GM23338 (cell line): ENCODE results near the gene TOP1. TPM values are rescaled to one million over a fixed set of nuclear protein-coding genes. Genes with fewer than 3 reads are reported as not detected.

Experiments
- ATAC-seq: fragments of 200-7000 bp; cut with Tn5 transposase; 3 replicates; pipeline ENCODE4 v1.9.1; 2020
- DNase-seq: peaks from one replicate; pipeline ENCODE4 v3.0.0-alpha.2; 2015; ENCODE audit warnings: low spot score
- H2AFZ ChIP-seq: fragments of 200-600 bp; sonication (generic); 2 replicates; pipeline ENCODE4 v1.8.0; 2016; ENCODE audit warnings: antibody characterized with exemption, mild to moderate bottlenecking, moderate library complexity
- H3F3A ChIP-seq: fragments of 200-600 bp; sonication (generic); replicated peaks from 2 replicates; pipeline ENCODE4 v1.8.0; 2017; ENCODE audit warnings: antibody characterized with exemption, mixed run types, low read depth
- H3K27ac ChIP-seq: fragments of 200-600 bp; sonication (generic); 2 replicates; pipeline ENCODE4 v1.6.1; 2016; ENCODE audit warnings: low read depth
- H3K27me3 ChIP-seq: fragments of 200-600 bp; sonication (generic); 2 replicates; pipeline ENCODE4 v1.8.0; 2016; ENCODE audit warnings: mild to moderate bottlenecking, mixed run types, moderate library complexity; ENCODE audit not compliant: insufficient read depth
- H3K36me3 ChIP-seq: fragments of 200-600 bp; sonication (generic); 2 replicates; pipeline ENCODE4 v1.8.0; 2016; ENCODE audit warnings: mild to moderate bottlenecking; ENCODE audit not compliant: insufficient read depth
- H3K4me1 ChIP-seq: fragments of 200-600 bp; sonication (generic); 2 replicates; pipeline ENCODE4 v1.8.0; 2016; ENCODE audit warnings: mild to moderate bottlenecking, moderate library complexity; ENCODE audit not compliant: insufficient read depth
- H3K4me2 ChIP-seq: fragments of 200-600 bp; sonication (generic); 2 replicates; pipeline ENCODE4 v1.7.1; 2017; ENCODE audit warnings: mixed run types
- H3K4me3 ChIP-seq: fragments of 200-600 bp; sonication (generic); 2 replicates; pipeline ENCODE4 v1.6.1; 2016; ENCODE audit warnings: mixed run types
- H3K79me2 ChIP-seq: fragments of 200-600 bp; sonication (generic); replicated peaks from 2 replicates; pipeline ENCODE4 v1.8.0; 2017; ENCODE audit warnings: mild to moderate bottlenecking; ENCODE audit not compliant: insufficient read depth
- H3K9me2 ChIP-seq: fragments of 200-600 bp; sonication (generic); 2 replicates; pipeline ENCODE4 v1.8.0; 2017; ENCODE audit not compliant: insufficient read depth
- H4K20me1 ChIP-seq: fragments of 200-600 bp; sonication (generic); replicated peaks from 2 replicates; pipeline ENCODE4 v1.8.0; 2017; ENCODE audit warnings: mild to moderate bottlenecking; ENCODE audit not compliant: insufficient read depth
- H3K27ac Mint-ChIP-seq: 2 replicates; pipeline ENCODE4 v1.8.0; 2020; ENCODE audit warnings: inconsistent platforms, mild to moderate bottlenecking, moderate library complexity, mixed read lengths
- H3K27me3 Mint-ChIP-seq: 3 replicates; pipeline ENCODE4 v1.8.0; 2022; ENCODE audit warnings: low read depth, mild to moderate bottlenecking, moderate library complexity, mixed read lengths, inconsistent platforms; ENCODE audit not compliant: insufficient read depth, poor library complexity
- H3K36me3 Mint-ChIP-seq: 3 replicates; pipeline ENCODE4 v1.8.0; 2021; ENCODE audit warnings: low read depth, mild to moderate bottlenecking, inconsistent platforms, moderate library complexity, mixed read lengths
- H3K4me1 Mint-ChIP-seq: 3 replicates; pipeline ENCODE4 v1.8.0; 2020; ENCODE audit warnings: mild to moderate bottlenecking, inconsistent platforms, mixed read lengths
- H3K4me3 Mint-ChIP-seq: 3 replicates; pipeline ENCODE4 v1.8.0; 2021; ENCODE audit warnings: moderate library complexity, mild to moderate bottlenecking, inconsistent platforms, mixed read lengths
- H3K9me3 Mint-ChIP-seq: 3 replicates; pipeline ENCODE4 v1.8.0; 2020; ENCODE audit warnings: moderate library complexity, mild to moderate bottlenecking, inconsistent platforms, mixed read lengths
- CREB1 ChIP-seq: fragments of 250-450 bp; sonication (Bioruptor Pico); IDR thresholded peaks from 2 replicates; pipeline ENCODE4 v1.5.0; 2020; ENCODE audit warnings: low read depth, mild to moderate bottlenecking, moderate library complexity
- EZH2 ChIP-seq: fragments of 200-600 bp; sonication (generic); IDR thresholded peaks from one replicate; pipeline ENCODE4 v1.8.0; 2017; ENCODE audit warnings: antibody characterized with exemption, mild to moderate bottlenecking, low read depth; ENCODE audit not compliant: unreplicated experiment
- EZH2phosphoT487 ChIP-seq: fragments of 200-600 bp; sonication (generic); IDR thresholded peaks from one replicate; pipeline ENCODE4 v1.8.1; 2018; ENCODE audit warnings: antibody characterized with exemption; ENCODE audit not compliant: unreplicated experiment
- JUNB ChIP-seq: IDR thresholded peaks from one replicate; pipeline ENCODE4 v1.6.1; 2016; ENCODE audit warnings: antibody characterized with exemption; ENCODE audit not compliant: unreplicated experiment
- NANOG ChIP-seq: IDR thresholded peaks from 2 replicates; pipeline ENCODE4 v1.6.1; 2016; ENCODE audit warnings: antibody characterized with exemption, borderline replicate concordance
- POLR2AphosphoS5 ChIP-seq: IDR thresholded peaks from 2 replicates; pipeline ENCODE4 v1.6.1; 2016; ENCODE audit warnings: antibody characterized with exemption, low read depth
- STAT1 ChIP-seq: IDR thresholded peaks from one replicate; pipeline ENCODE4 v1.6.1; 2016; ENCODE audit warnings: antibody characterized with exemption; ENCODE audit not compliant: unreplicated experiment
- ZNF114 ChIP-seq: fragments of 250-450 bp; sonication (Bioruptor Pico); IDR thresholded peaks from 2 replicates; pipeline ENCODE4 v1.5.0; 2020; ENCODE audit warnings: mild to moderate bottlenecking, moderate library complexity
- ZNF331 ChIP-seq: fragments of 250-450 bp; sonication (Bioruptor Pico); IDR thresholded peaks from 2 replicates; pipeline ENCODE4 v1.5.0; 2020; ENCODE audit warnings: low read depth, mild to moderate bottlenecking, moderate library complexity
- polyA plus RNA-seq: library from polyadenylated mRNA; unstranded; fragments of >200 nt; fragmentation: Nextera tagmentation; extraction: Ambion mirVana; gene quantifications from 2 replicates; pipeline ENCODE4 v1.2.1, GENCODE V29; 2016
- total RNA-seq: library from RNA; depleted of rRNA; stranded (reverse); fragments of >200 nt; shearing (Covaris generic); gene quantifications from 2 replicates; pipeline ENCODE4 v1.2.3, GENCODE V29; 2014
- TF ChIP-seq, protein P1 (sequence below): IDR thresholded peaks from 2 replicates; pipeline ENCODE4 v1.6.1; 2016; ENCODE audit warnings: antibody characterized with exemption
- TF ChIP-seq, protein P2 (sequence below), 2 experiments: fragments of 200-600 bp in 1 of 2; sonication (generic) in 1 of 2; conservative IDR thresholded peaks; 2 replicates each; pipeline versions ENCODE4 v1.5.1 to v1.6.1; 2016 to 2017; ENCODE audit warnings: antibody characterized with exemption in 2 of 2, low read depth in 2 of 2, mild to moderate bottlenecking in 2 of 2, moderate library complexity in 1 of 2
- TF ChIP-seq, protein P3 (sequence below): IDR thresholded peaks from one replicate; pipeline ENCODE4 v1.6.1; 2018; ENCODE audit warnings: antibody characterized with exemption; ENCODE audit not compliant: unreplicated experiment

TOP1 gene
- total and polyA plus RNA-seq, 2 experiments from 2014 or later = 62.4 to 101 TPM

DNA sequence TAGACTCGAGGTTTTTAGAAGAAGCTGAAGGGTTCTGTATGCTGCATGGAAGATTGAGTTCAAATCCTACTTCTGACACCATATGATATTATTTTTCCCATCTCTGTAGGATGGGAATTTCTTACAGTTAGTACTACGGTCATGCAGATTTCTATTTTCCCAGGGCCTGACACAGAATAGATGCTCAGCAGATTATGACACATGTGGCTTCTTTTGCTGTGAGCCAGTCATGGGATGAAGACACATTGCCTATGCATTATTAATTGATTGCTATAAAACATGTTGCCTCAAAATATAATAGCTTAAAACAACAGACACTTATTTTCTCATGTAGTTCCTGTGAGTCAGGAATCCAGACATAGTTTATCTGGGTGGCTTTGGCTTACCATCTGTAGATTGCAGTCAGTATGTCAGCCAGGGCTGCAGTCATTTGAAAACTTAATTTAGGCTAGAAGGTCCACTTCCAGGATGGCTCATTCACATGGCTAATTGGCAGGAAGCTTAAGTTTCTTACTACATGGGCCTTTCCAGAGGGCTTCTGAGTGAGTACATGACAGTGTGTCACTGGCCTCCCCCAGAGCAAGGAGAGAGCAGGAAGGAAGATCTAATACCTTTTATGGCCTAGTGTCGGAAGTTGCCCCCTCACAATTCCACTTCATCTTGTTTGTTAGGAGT is 29.5 kb downstream of the TOP1 start:
- Mint-ChIP-seq H3K36me3 (peaks cover 16% of the 10 kb centered on the region), H3K4me1 (peaks cover 33% of the 10 kb centered on the region), H3K27ac (no peak overlapping the region), H3K27me3 (no peaks in the 10 kb centered on the region), H3K4me3 (no peak overlapping the region), H3K9me3 (no peaks in the 10 kb centered on the region)
- no peak for DNase-seq
- Histone ChIP-seq H3K4me1 (peaks cover 30% of the 10 kb centered on the region), H3F3A (no peaks in the 10 kb centered on the region), H2AFZ (no peak overlapping the region), H4K20me1 (peaks cover 76% of the 10 kb centered on the region), H3K27ac (no peak overlapping the region), H3K36me3 (peaks cover 5% of the 10 kb centered on the region), H3K4me2 (no peak overlapping the region), H3K79me2 (peaks cover 98% of the 10 kb centered on the region), H3K9me2 (no peaks in the 10 kb centered on the region), H3K4me3 (no peak overlapping the region), H3K27me3 (no peaks in the 10 kb centered on the region)
- ATAC-seq = no peak
- TF ChIP-seq NANOG (no peak), EZH2 (no peak)
- TF ChIP-seq, protein P1, sequence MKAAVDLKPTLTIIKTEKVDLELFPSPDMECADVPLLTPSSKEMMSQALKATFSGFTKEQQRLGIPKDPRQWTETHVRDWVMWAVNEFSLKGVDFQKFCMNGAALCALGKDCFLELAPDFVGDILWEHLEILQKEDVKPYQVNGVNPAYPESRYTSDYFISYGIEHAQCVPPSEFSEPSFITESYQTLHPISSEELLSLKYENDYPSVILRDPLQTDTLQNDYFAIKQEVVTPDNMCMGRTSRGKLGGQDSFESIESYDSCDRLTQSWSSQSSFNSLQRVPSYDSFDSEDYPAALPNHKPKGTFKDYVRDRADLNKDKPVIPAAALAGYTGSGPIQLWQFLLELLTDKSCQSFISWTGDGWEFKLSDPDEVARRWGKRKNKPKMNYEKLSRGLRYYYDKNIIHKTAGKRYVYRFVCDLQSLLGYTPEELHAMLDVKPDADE = no peak

DNA sequence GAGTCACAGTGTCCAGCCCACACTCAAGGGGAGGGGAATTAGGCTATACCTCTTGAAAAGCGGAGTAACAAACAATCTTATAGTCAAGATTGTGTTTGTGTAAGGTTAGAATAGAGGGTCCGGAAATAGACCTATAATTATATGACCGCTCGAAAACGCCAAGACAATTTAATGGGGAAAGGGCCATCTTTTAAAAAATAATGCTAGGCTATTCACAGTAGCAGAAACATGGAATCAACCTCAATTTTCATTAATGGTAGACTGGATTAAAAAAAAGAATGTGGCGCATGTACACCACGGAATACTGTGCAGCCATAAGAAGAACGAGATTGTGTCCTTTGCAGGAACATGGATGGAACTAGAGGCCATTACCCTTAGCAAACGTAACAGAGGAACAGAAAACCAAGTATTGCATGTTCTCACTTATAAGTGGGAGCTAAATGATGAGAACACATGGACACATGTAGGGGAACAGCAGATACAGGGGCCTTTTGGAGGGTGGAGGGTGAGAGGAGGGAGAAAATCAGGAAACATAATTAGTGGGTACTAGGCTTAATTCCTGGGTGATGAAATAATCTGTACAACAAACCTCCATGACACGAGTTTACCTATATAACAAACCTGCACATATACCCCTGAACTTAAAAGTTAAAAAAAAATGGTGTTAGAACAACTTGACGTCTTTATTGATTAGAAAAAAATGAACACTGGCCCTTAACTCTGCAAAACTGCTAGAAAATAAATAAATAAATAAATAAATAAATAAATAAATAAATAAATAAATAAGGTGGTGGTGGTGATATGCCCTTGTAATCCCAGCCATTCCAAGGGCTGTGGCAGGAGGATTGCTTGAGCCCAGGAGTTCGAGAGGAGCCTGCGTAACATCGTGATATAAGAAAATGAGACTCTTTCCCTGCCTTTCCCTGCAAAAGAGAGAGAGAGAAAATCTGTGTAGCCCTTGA is 30.3 kb downstream of the TOP1 start:
- Histone ChIP-seq H3K4me2 (no peak overlapping the region), H3K79me2 (peaks cover 98% of the 10 kb centered on the region)
- TF ChIP-seq STAT1 = no peak
- TF ChIP-seq EZH2 = no peak
- no peak for TF ChIP-seq EZH2phosphoT487
- no peak for TF ChIP-seq JUNB
- TF ChIP-seq, protein P2, sequence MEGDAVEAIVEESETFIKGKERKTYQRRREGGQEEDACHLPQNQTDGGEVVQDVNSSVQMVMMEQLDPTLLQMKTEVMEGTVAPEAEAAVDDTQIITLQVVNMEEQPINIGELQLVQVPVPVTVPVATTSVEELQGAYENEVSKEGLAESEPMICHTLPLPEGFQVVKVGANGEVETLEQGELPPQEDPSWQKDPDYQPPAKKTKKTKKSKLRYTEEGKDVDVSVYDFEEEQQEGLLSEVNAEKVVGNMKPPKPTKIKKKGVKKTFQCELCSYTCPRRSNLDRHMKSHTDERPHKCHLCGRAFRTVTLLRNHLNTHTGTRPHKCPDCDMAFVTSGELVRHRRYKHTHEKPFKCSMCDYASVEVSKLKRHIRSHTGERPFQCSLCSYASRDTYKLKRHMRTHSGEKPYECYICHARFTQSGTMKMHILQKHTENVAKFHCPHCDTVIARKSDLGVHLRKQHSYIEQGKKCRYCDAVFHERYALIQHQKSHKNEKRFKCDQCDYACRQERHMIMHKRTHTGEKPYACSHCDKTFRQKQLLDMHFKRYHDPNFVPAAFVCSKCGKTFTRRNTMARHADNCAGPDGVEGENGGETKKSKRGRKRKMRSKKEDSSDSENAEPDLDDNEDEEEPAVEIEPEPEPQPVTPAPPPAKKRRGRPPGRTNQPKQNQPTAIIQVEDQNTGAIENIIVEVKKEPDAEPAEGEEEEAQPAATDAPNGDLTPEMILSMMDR (conservative IDR thresholded peaks at IDR 0.05; ENCODE audit: low read depth in 2 of 2) = no peak
- no peak for TF ChIP-seq ZNF114 (CRISPR knock-in tag)
- no peak for TF ChIP-seq CREB1 (CRISPR knock-in tag)
- no peak for TF ChIP-seq POLR2AphosphoS5
- TF ChIP-seq, protein P1 = no peak
- no peak for TF ChIP-seq ZNF331 (CRISPR knock-in tag)
- TF ChIP-seq NANOG = no peak
- TF ChIP-seq, protein P3, sequence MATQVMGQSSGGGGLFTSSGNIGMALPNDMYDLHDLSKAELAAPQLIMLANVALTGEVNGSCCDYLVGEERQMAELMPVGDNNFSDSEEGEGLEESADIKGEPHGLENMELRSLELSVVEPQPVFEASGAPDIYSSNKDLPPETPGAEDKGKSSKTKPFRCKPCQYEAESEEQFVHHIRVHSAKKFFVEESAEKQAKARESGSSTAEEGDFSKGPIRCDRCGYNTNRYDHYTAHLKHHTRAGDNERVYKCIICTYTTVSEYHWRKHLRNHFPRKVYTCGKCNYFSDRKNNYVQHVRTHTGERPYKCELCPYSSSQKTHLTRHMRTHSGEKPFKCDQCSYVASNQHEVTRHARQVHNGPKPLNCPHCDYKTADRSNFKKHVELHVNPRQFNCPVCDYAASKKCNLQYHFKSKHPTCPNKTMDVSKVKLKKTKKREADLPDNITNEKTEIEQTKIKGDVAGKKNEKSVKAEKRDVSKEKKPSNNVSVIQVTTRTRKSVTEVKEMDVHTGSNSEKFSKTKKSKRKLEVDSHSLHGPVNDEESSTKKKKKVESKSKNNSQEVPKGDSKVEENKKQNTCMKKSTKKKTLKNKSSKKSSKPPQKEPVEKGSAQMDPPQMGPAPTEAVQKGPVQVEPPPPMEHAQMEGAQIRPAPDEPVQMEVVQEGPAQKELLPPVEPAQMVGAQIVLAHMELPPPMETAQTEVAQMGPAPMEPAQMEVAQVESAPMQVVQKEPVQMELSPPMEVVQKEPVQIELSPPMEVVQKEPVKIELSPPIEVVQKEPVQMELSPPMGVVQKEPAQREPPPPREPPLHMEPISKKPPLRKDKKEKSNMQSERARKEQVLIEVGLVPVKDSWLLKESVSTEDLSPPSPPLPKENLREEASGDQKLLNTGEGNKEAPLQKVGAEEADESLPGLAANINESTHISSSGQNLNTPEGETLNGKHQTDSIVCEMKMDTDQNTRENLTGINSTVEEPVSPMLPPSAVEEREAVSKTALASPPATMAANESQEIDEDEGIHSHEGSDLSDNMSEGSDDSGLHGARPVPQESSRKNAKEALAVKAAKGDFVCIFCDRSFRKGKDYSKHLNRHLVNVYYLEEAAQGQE = no peak

More for the DNA sequence above, 30.3 kb downstream of the TOP1 start:
- no peak overlapping the region for H3K27ac Mint-ChIP-seq
- Histone ChIP-seq H2AFZ (no peak overlapping the region), H3K9me2 (no peaks in the 10 kb centered on the region), H4K20me1 (peaks cover 75% of the 10 kb centered on the region), H3F3A (no peaks in the 10 kb centered on the region), H3K4me1 (peaks cover 22% of the 10 kb centered on the region), H3K36me3 (peaks cover 9% of the 10 kb centered on the region), H3K4me3 (no peak overlapping the region), H3K27ac (no peak overlapping the region), H3K27me3 (no peaks in the 10 kb centered on the region)
- H3K27me3 Mint-ChIP-seq = no peaks in the 10 kb centered on the region
- peaks cover 24% of the 10 kb centered on the region for H3K36me3 Mint-ChIP-seq
- ATAC-seq (no peak), DNase-seq (no peak)
- no peaks in the 10 kb centered on the region for H3K9me3 Mint-ChIP-seq
- no peak overlapping the region for H3K4me3 Mint-ChIP-seq
- peaks cover 25% of the 10 kb centered on the region for H3K4me1 Mint-ChIP-seq
